Heart left ventricle (tissue), 16 donors: ENCODE measurements around the gene PRDM16. TPM values are rescaled to one million over a fixed set of nuclear protein-coding genes. Genes with fewer than 3 reads are reported as not detected.

ENCODE experiments used
- ATAC-seq, 4 donors: fragments of 200-7000 bp; cut with Tn5 transposase; one replicate each; pipeline ENCODE4 v1.9.1; 2020 to 2022; ENCODE audit warnings: moderate library complexity in 4 of 4, mild to moderate bottlenecking in 3 of 4, moderate number of reproducible peaks in 1 of 4
- DNase-seq, 5 donors: peaks; one replicate each; pipeline ENCODE4 v3.0.0-alpha.2; 2020
- H3K27ac ChIP-seq, 12 donors: fragments of 200-600 bp; sonication (generic) in 4 of 12; one replicate each; pipeline versions ENCODE4 v1.5.0 to v1.8.0; 2016 to 2022; ENCODE audit warnings: mild to moderate bottlenecking in 2 of 12
- H3K27me3 ChIP-seq, 9 donors: fragments of 200-600 bp; sonication (generic) in 2 of 9; one replicate each; pipeline versions ENCODE4 v1.5.1 to v1.8.0; 2016 to 2022; ENCODE audit warnings: mild to moderate bottlenecking in 3 of 9
- H3K36me3 ChIP-seq, 9 donors: fragments of 200-600 bp; sonication (generic) in 2 of 9; one replicate each; pipeline versions ENCODE4 v1.5.0 to v1.8.0; 2018 to 2022; ENCODE audit warnings: mild to moderate bottlenecking in 2 of 9
- H3K4me1 ChIP-seq, 12 donors: fragments of 200-600 bp; sonication (generic) in 4 of 12; one replicate each; pipeline versions ENCODE4 v1.5.0 to v1.8.0; 2016 to 2022; ENCODE audit warnings: mild to moderate bottlenecking in 3 of 12
- H3K4me3 ChIP-seq, 12 donors: fragments of 200-600 bp; sonication (generic) in 4 of 12; one replicate each; pipeline versions ENCODE4 v1.5.0 to v1.8.0; 2017 to 2022; ENCODE audit warnings: mild to moderate bottlenecking in 9 of 12, moderate library complexity in 4 of 12
- H3K9me3 ChIP-seq, 12 donors: fragments of 200-600 bp; sonication (generic) in 4 of 12; one replicate each; pipeline versions ENCODE4 v1.5.0 to v1.8.0; 2016 to 2022; ENCODE audit warnings: mild to moderate bottlenecking in 1 of 12
- CTCF ChIP-seq, 12 donors: fragments of 200-600 bp; sonication (generic) in 4 of 12; IDR thresholded peaks; one replicate each; pipeline versions ENCODE4 v1.5.0 to v1.8.0; 2018 to 2022; ENCODE audit warnings: antibody characterized with exemption in 12 of 12, mild to moderate bottlenecking in 5 of 12
- POLR2A ChIP-seq, 2 donors: fragments of 450-650 bp; IDR thresholded peaks; one replicate each; pipeline ENCODE4 v1.6.1; 2017; ENCODE audit warnings: antibody characterized with exemption in 2 of 2, mild to moderate bottlenecking in 2 of 2, moderate library complexity in 2 of 2
- WGBS, 4 donors: extraction: QIAGEN DNeasy Blood & Tissue Kit in 2 of 4; methylation state at CpG; one replicate each; pipeline versions ENCODE4 v1.1.5 to v1.1.7; 2013 to 2018; 5-methylcytosine and 5-hydroxymethylcytosine counted together
- intact Hi-C, 10 donors: fragments of 100-400 bp; cut with DNase I; formaldehyde crosslinking; loops; one replicate each; pipeline versions ENCODE4 v1.11.1 to v1.14.2; 2022
- polyA plus RNA-seq, 2 donors: library from polyadenylated mRNA; stranded (reverse); fragments of 200-250 nt; gene quantifications; one replicate each; pipeline ENCODE4 v1.2.3, GENCODE V29; 2013
- total RNA-seq, 9 donors: library from RNA; depleted of rRNA in 2 of 9; stranded (reverse); fragments of >200 nt in 2 of 9; fragmentation: NEBNext Ultra II Directional in 3 of 9; extraction: Animal tissue kit (Norgen Biotek cat#: 25700) in 3 of 9; gene quantifications; one replicate each; pipeline versions ENCODE4 v1.1.0 to v1.2.4, GENCODE V29; 2016 to 2023
- donor health status: ischemic (EF 13 %, LVEDD 7.1; RV severe dilation, severe dysfunction).
- donor health status: healthy with polysubstance abuse.
- donor health status: DM: no; HTN: yes; CAD: no.
- donor health status: DM: no; HTN: no; CAD: no.
- donor health status: ischemic (EF 25% LVEDD 6.9; RV normal size, moderate dysfunction).
- donor health status: ischemic (EF 25% LVEDD 5.7; RV mildly dilated, moderate dysfunction).
- donor health status: healthy.
- donor health status: DM: yes; HTN: yes; CAD: no.
- donor health status: ischemic (EF 35%, LVEDD 5.7; RV mildly dilated, moderate dysfunction).
- donor health status: nonischemic (EF 11% LVEDD 7.7; RV severe dilation, severe dysfunction).
- donor health status: DM: yes; HTN: yes; CAD: no.
- donor health status: PGD.
- donor health status: ischemic (EF 29% LVEDD 5.4; RV normal size, mild dysfunction).
- donor health status: nonischemic (EF 23%, LVEDD 6.1; RV moderate dilation, normal function).

PRDM16 gene
- total and polyA plus RNA-seq, 11 donors: 6.0 to 22.7 (median 14.0) TPM

GRCh38 chr1:3158347-3158746 lies 89.3 kb downstream of the PRDM16 start:
- peaks cover 0 to 25% (median 0%) of the 10 kb centered on the region in 9 donors for H3K27me3 ChIP-seq
- intact Hi-C loops: no loop called here
- 87 to 91% (median 88%) methylated on average over 4 of the region's 4 CpGs for WGBS, 4 donors
- H3K4me1 ChIP-seq: peaks cover 0 to 42% (median 11%) of the 10 kb centered on the region in 12 donors
- ATAC-seq (no peak), DNase-seq (no peak)
- H3K9me3 ChIP-seq: no peaks in the 10 kb centered on the region
- no peaks in the 10 kb centered on the region for H3K36me3 ChIP-seq
- H3K27ac ChIP-seq: no peak overlapping the region
- TF ChIP-seq POLR2A (IDR thresholded peaks at IDR 0.05) (no peak), CTCF (IDR thresholded peaks at IDR 0.05) (no peak)
- no peak overlapping the region for H3K4me3 ChIP-seq

GRCh38 chr1:3159121-3159520 lies 90.1 kb downstream of the PRDM16 start:
- no peak for DNase-seq
- H3K27ac ChIP-seq: no peak overlapping the region
- H3K4me3 ChIP-seq: no peak overlapping the region
- no peaks in the 10 kb centered on the region for H3K36me3 ChIP-seq
- H3K9me3 ChIP-seq: no peaks in the 10 kb centered on the region
- H3K27me3 ChIP-seq: peaks cover 0 to 25% (median 0%) of the 10 kb centered on the region in 9 donors
- H3K4me1 ChIP-seq: peaks cover 0 to 42% (median 11%) of the 10 kb centered on the region in 12 donors
- intact Hi-C loops: no loop called here
- no peak for ATAC-seq
- WGBS, 4 donors: 93 to 100% (median 95%) methylated on average over 2 to 10 of the region's 10 CpGs
- no peak for TF ChIP-seq CTCF (IDR thresholded peaks at IDR 0.05)
- no peak for TF ChIP-seq POLR2A (IDR thresholded peaks at IDR 0.05)

GRCh38 chr1:3159996-3160395 lies 91.0 kb downstream of the PRDM16 start:
- no peaks in the 10 kb centered on the region for H3K9me3 ChIP-seq
- DNase-seq (no peak), ATAC-seq (no peak)
- peaks cover 0 to 42% (median 11%) of the 10 kb centered on the region in 12 donors for H3K4me1 ChIP-seq
- H3K4me3 ChIP-seq: no peak overlapping the region
- intact Hi-C loops: loop anchor here in 1 of 10 donors (10.0 kb wide), 1 partner anchor 85 kb away; no protein-coding TSS in a partner anchor
- peaks cover 0 to 25% (median 0%) of the 10 kb centered on the region in 9 donors for H3K27me3 ChIP-seq
- no peak for TF ChIP-seq POLR2A (IDR thresholded peaks at IDR 0.05)
- TF ChIP-seq CTCF (IDR thresholded peaks at IDR 0.05): no peak
- no peak overlapping the region for H3K27ac ChIP-seq
- WGBS, 4 donors: 55 to 75% (median 65%) methylated on average over 5 to 8 of the region's 8 CpGs
- H3K36me3 ChIP-seq: no peaks in the 10 kb centered on the region

GRCh38 chr1:3160647-3161145 lies 91.7 kb downstream of the PRDM16 start:
- WGBS, 4 donors: 62 to 71% (median 69%) methylated on average over 10 to 12 of the region's 12 CpGs
- peaks cover 0 to 42% (median 8%) of the 10 kb centered on the region in 12 donors for H3K4me1 ChIP-seq
- TF ChIP-seq POLR2A (IDR thresholded peaks at IDR 0.05) (no peak), CTCF (IDR thresholded peaks at IDR 0.05) (no peak)
- intact Hi-C loops: loop anchor here in 1 of 10 donors (10.0 kb wide), 1 partner anchor 86 kb away; no protein-coding TSS in a partner anchor
- no peak for DNase-seq
- H3K36me3 ChIP-seq: no peaks in the 10 kb centered on the region
- peaks cover 0 to 21% (median 0%) of the 10 kb centered on the region in 9 donors for H3K27me3 ChIP-seq
- no peaks in the 10 kb centered on the region for H3K9me3 ChIP-seq
- peak overlapping the region in 2 of 12 donors; percentile 22 to 31 for H3K27ac ChIP-seq
- ATAC-seq: no peak
- H3K4me3 ChIP-seq: no peak overlapping the region
